WTC11 (cell line): Measurements from ENCODE around the gene MRAS. TPM values are rescaled to one million over a fixed set of nuclear protein-coding genes. Genes with fewer than 3 reads are reported as not detected.

ENCODE experiments used
- ATAC-seq: fragments of 200-7000 bp; cut with Tn5 transposase; 2 replicates; pipeline ENCODE4 v1.10.0; 2021; ENCODE audit warnings: mild to moderate bottlenecking, moderate library complexity
- CTCF ChIA-PET: fragments of 300-600 bp; sonication (Branson Sonifier 250); formaldehyde crosslinking; loops from one replicate; lab custom pipeline; 2021; ENCODE audit warnings: antibody characterized with exemption; lab: Charles Lee
- POLR2A ChIA-PET: fragments of 350-600 bp; sonication (Branson Sonifier 250); formaldehyde crosslinking; loops from one replicate; lab custom pipeline; 2021; ENCODE audit warnings: antibody characterized with exemption; lab: Charles Lee
- DNase-seq: peaks from one replicate; pipeline ENCODE4 v3.0.0; 2021; ENCODE audit warnings: low spot score
- H3K27ac Mint-ChIP-seq: 2 replicates; pipeline ENCODE4 v1.8.0; 2021; ENCODE audit warnings: mixed read lengths
- H3K27me3 Mint-ChIP-seq: 2 replicates; pipeline ENCODE4 v1.8.0; 2021; ENCODE audit warnings: low read depth, mild to moderate bottlenecking, moderate library complexity, mixed read lengths
- H3K36me3 Mint-ChIP-seq: 2 replicates; pipeline ENCODE4 v1.8.0; 2021; ENCODE audit warnings: mixed read lengths
- H3K4me1 Mint-ChIP-seq: 2 replicates; pipeline ENCODE4 v1.8.0; 2022; ENCODE audit warnings: mixed read lengths
- H3K4me3 Mint-ChIP-seq: 2 replicates; pipeline ENCODE4 v1.8.0; 2021; ENCODE audit warnings: mild to moderate bottlenecking, moderate library complexity, mixed read lengths
- H3K9me3 Mint-ChIP-seq: 2 replicates; pipeline ENCODE4 v1.8.0; 2021; ENCODE audit warnings: mixed read lengths
- FOXP1 ChIP-seq: sonication (generic); formaldehyde crosslinking; IDR thresholded peaks from 2 replicates; pipeline ENCODE4 v1.8.0; 2022; ENCODE audit warnings: missing genetic modification reagents, mild to moderate bottlenecking, moderate library complexity, borderline replicate concordance
- GABPB1 ChIP-seq: sonication (generic); formaldehyde crosslinking; IDR thresholded peaks from 2 replicates; pipeline ENCODE4 v1.8.1; 2023; ENCODE audit warnings: mild to moderate bottlenecking, missing genetic modification reagents
- SMAD3 ChIP-seq: sonication (generic); formaldehyde crosslinking; IDR thresholded peaks from 2 replicates; pipeline ENCODE4 v1.8.0; 2022; ENCODE audit warnings: missing genetic modification reagents, mild to moderate bottlenecking, borderline replicate concordance
- SMAD4 ChIP-seq: sonication (generic); formaldehyde crosslinking; IDR thresholded peaks from 2 replicates; pipeline ENCODE4 v1.8.0; 2022; ENCODE audit warnings: mild to moderate bottlenecking, missing genetic modification reagents
- SOX15 ChIP-seq: fragments of 250-450 bp; sonication (Bioruptor Pico); IDR thresholded peaks from 2 replicates; pipeline ENCODE4 v1.9.0; 2021; ENCODE audit warnings: mild to moderate bottlenecking
- TEAD1 ChIP-seq: sonication (generic); formaldehyde crosslinking; IDR thresholded peaks from 2 replicates; pipeline ENCODE4 v1.8.0; 2022; ENCODE audit warnings: mild to moderate bottlenecking, missing genetic modification reagents
- ZNF416 ChIP-seq: fragments of 250-450 bp; sonication (Bioruptor Pico); IDR thresholded peaks from 2 replicates; pipeline ENCODE4 v1.9.0; 2021; ENCODE audit warnings: mild to moderate bottlenecking, inconsistent platforms
- ZNF423 ChIP-seq: fragments of 250-450 bp; sonication (Bioruptor Pico); IDR thresholded peaks from 2 replicates; pipeline ENCODE4 v2.1.2; 2022; ENCODE audit warnings: mild to moderate bottlenecking, moderate library complexity
- total RNA-seq: library from RNA; stranded (reverse); gene quantifications from 3 replicates; pipeline ENCODE4 v1.2.3, GENCODE V29; 2021
- TF ChIP-seq, protein P1 (sequence below): sonication (generic); formaldehyde crosslinking; IDR thresholded peaks from 2 replicates; pipeline ENCODE4 v1.8.1; 2023; ENCODE audit warnings: mild to moderate bottlenecking, missing genetic modification reagents
- TF ChIP-seq, protein P2 (sequence below): fragments of 250-450 bp; sonication (Bioruptor Pico); IDR thresholded peaks from 2 replicates; pipeline ENCODE4 v1.8.0; 2021; ENCODE audit warnings: mild to moderate bottlenecking
- TF ChIP-seq, protein P3 (sequence below): sonication (generic); formaldehyde crosslinking; IDR thresholded peaks from 2 replicates; pipeline ENCODE4 v1.8.0; 2023; ENCODE audit warnings: mild to moderate bottlenecking, missing genetic modification reagents
- TF ChIP-seq, protein P4 (sequence below): sonication (generic); formaldehyde crosslinking; IDR thresholded peaks from 2 replicates; pipeline ENCODE4 v1.8.1; 2023; ENCODE audit warnings: mild to moderate bottlenecking, missing genetic modification reagents, moderate library complexity
- TF ChIP-seq, protein P5 (sequence below): sonication (generic); formaldehyde crosslinking; IDR thresholded peaks from 2 replicates; pipeline ENCODE4 v1.8.1; 2022; ENCODE audit warnings: mild to moderate bottlenecking, missing genetic modification reagents, moderate library complexity, borderline replicate concordance
- TF ChIP-seq, protein P6 (sequence below): sonication (generic); formaldehyde crosslinking; IDR thresholded peaks from 2 replicates; pipeline ENCODE4 v1.8.1; 2022; ENCODE audit warnings: low read depth, missing genetic modification reagents, borderline replicate concordance
- TF ChIP-seq, protein P7 (sequence below): fragments of 250-450 bp; sonication (Bioruptor Pico); IDR thresholded peaks from 2 replicates; pipeline ENCODE4 v2.1.2; 2022; ENCODE audit warnings: mild to moderate bottlenecking, moderate library complexity
- TF ChIP-seq, protein P8 (sequence below): sonication (generic); formaldehyde crosslinking; IDR thresholded peaks from 2 replicates; pipeline ENCODE4 v1.8.0; 2022; ENCODE audit warnings: mild to moderate bottlenecking, missing genetic modification reagents
- TF ChIP-seq, protein P9 (sequence below): sonication (generic); formaldehyde crosslinking; IDR thresholded peaks from 2 replicates; pipeline ENCODE4 v1.8.1; 2023; ENCODE audit warnings: mild to moderate bottlenecking, missing genetic modification reagents, borderline replicate concordance

MRAS gene
- total RNA-seq, 1 experiment from 2014 or later = 14.8 TPM

DNA sequence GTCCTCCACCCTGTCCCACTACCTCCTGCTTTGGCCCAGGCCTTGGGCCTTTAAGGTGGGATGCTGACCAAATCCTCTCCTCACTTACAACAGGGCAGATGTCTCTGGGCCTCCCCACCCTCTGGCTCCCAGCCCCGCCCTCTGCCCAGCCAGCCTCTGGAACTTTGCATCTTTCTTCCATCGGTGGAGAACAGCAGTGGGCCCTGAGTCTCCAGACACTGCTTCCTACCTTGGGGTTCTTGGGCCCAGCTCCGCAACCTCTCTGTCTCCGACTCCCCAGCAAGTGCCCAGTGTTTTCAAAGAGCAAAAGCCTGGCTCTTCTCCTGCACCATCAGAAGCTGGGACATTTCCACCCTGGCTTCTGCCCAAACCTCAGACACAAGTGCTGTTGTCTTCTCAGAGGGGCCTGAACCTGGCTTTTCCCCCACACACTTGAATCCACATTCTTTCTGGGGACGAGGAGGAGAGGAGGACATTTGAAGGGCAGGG, 33.1 kb downstream of the MRAS start (continued):
- TF ChIP-seq, protein P1, sequence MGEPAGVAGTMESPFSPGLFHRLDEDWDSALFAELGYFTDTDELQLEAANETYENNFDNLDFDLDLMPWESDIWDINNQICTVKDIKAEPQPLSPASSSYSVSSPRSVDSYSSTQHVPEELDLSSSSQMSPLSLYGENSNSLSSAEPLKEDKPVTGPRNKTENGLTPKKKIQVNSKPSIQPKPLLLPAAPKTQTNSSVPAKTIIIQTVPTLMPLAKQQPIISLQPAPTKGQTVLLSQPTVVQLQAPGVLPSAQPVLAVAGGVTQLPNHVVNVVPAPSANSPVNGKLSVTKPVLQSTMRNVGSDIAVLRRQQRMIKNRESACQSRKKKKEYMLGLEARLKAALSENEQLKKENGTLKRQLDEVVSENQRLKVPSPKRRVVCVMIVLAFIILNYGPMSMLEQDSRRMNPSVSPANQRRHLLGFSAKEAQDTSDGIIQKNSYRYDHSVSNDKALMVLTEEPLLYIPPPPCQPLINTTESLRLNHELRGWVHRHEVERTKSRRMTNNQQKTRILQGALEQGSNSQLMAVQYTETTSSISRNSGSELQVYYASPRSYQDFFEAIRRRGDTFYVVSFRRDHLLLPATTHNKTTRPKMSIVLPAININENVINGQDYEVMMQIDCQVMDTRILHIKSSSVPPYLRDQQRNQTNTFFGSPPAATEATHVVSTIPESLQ (CRISPR knock-in tag) = no peak
- TF ChIP-seq GABPB1 (CRISPR knock-in tag) = no peak
- TF ChIP-seq SMAD4 = no peak
- TF ChIP-seq, protein P2, sequence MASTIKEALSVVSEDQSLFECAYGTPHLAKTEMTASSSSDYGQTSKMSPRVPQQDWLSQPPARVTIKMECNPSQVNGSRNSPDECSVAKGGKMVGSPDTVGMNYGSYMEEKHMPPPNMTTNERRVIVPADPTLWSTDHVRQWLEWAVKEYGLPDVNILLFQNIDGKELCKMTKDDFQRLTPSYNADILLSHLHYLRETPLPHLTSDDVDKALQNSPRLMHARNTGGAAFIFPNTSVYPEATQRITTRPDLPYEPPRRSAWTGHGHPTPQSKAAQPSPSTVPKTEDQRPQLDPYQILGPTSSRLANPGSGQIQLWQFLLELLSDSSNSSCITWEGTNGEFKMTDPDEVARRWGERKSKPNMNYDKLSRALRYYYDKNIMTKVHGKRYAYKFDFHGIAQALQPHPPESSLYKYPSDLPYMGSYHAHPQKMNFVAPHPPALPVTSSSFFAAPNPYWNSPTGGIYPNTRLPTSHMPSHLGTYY = no peak
- TF ChIP-seq TEAD1 (CRISPR knock-in tag) = no peak
- TF ChIP-seq SMAD3 = no peak
- TF ChIP-seq, protein P3, sequence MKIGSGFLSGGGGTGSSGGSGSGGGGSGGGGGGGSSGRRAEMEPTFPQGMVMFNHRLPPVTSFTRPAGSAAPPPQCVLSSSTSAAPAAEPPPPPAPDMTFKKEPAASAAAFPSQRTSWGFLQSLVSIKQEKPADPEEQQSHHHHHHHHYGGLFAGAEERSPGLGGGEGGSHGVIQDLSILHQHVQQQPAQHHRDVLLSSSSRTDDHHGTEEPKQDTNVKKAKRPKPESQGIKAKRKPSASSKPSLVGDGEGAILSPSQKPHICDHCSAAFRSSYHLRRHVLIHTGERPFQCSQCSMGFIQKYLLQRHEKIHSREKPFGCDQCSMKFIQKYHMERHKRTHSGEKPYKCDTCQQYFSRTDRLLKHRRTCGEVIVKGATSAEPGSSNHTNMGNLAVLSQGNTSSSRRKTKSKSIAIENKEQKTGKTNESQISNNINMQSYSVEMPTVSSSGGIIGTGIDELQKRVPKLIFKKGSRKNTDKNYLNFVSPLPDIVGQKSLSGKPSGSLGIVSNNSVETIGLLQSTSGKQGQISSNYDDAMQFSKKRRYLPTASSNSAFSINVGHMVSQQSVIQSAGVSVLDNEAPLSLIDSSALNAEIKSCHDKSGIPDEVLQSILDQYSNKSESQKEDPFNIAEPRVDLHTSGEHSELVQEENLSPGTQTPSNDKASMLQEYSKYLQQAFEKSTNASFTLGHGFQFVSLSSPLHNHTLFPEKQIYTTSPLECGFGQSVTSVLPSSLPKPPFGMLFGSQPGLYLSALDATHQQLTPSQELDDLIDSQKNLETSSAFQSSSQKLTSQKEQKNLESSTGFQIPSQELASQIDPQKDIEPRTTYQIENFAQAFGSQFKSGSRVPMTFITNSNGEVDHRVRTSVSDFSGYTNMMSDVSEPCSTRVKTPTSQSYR = no peak
- no peak for TF ChIP-seq ZNF423 (CRISPR knock-in tag)

DNA sequence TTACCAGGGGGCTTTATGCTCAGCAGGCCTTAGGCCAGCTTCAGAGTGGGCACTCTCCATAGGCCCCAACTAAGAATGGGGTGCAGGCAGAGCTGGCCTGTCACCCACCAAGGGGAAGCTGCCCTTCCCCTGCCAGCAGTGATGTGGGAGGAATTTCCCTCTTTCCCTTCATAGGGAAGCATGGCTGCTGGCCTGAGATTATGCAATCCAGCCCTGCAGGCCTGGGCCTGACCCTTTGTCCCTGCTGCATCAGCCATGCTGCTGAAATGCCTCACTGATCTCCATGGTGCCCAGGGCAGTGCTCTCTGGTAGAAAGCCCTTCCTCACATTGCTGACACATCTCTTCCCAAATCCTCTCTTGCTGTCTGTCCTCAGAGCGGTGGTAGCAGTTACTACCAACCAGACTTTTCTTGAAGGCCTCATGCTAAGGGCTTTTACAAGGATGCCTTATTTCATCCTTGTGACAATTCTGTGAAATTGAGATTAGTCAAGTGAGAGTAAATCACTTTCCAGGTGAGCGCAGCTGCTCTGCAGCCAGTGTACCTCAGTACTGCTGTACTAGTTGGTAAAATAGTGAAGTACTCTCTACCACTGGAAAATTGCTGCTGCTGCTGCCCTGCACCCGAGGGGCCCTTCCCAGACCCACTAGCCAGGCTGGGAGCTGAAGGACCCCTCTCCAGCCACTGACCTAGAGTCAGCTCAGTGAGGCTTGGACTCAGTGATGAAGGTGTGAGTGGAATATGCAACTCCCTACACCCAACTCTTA, 33.8 kb downstream of the MRAS start:
- peak; percentile 21; the same call in 1 of the 2 replicates for ATAC-seq
- Mint-ChIP-seq H3K4me1 (peaks cover 6% of the 10 kb centered on the region), H3K27me3 (no peaks in the 10 kb centered on the region; the same call in 1 of the 2 replicates), H3K4me3 (no peak overlapping the region), H3K9me3 (no peaks in the 10 kb centered on the region), H3K36me3 (no peaks in the 10 kb centered on the region), H3K27ac (peak overlapping the region; percentile 34; the same call in 1 of the 2 replicates)
- ChIA-PET POLR2A (no interaction called here), CTCF (no interaction called here)
- no peak for DNase-seq
- TF ChIP-seq, protein P4, sequence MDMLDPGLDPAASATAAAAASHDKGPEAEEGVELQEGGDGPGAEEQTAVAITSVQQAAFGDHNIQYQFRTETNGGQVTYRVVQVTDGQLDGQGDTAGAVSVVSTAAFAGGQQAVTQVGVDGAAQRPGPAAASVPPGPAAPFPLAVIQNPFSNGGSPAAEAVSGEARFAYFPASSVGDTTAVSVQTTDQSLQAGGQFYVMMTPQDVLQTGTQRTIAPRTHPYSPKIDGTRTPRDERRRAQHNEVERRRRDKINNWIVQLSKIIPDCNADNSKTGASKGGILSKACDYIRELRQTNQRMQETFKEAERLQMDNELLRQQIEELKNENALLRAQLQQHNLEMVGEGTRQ (CRISPR knock-in tag) = no peak
- no peak for TF ChIP-seq ZNF416 (CRISPR knock-in tag)
- TF ChIP-seq, protein P5, sequence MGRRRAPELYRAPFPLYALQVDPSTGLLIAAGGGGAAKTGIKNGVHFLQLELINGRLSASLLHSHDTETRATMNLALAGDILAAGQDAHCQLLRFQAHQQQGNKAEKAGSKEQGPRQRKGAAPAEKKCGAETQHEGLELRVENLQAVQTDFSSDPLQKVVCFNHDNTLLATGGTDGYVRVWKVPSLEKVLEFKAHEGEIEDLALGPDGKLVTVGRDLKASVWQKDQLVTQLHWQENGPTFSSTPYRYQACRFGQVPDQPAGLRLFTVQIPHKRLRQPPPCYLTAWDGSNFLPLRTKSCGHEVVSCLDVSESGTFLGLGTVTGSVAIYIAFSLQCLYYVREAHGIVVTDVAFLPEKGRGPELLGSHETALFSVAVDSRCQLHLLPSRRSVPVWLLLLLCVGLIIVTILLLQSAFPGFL (CRISPR knock-in tag) = no peak
- TF ChIP-seq, protein P6, sequence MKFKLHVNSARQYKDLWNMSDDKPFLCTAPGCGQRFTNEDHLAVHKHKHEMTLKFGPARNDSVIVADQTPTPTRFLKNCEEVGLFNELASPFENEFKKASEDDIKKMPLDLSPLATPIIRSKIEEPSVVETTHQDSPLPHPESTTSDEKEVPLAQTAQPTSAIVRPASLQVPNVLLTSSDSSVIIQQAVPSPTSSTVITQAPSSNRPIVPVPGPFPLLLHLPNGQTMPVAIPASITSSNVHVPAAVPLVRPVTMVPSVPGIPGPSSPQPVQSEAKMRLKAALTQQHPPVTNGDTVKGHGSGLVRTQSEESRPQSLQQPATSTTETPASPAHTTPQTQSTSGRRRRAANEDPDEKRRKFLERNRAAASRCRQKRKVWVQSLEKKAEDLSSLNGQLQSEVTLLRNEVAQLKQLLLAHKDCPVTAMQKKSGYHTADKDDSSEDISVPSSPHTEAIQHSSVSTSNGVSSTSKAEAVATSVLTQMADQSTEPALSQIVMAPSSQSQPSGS (CRISPR knock-in tag) = no peak
- TF ChIP-seq FOXP1 (CRISPR knock-in tag) = no peak
- TF ChIP-seq, protein P7, sequence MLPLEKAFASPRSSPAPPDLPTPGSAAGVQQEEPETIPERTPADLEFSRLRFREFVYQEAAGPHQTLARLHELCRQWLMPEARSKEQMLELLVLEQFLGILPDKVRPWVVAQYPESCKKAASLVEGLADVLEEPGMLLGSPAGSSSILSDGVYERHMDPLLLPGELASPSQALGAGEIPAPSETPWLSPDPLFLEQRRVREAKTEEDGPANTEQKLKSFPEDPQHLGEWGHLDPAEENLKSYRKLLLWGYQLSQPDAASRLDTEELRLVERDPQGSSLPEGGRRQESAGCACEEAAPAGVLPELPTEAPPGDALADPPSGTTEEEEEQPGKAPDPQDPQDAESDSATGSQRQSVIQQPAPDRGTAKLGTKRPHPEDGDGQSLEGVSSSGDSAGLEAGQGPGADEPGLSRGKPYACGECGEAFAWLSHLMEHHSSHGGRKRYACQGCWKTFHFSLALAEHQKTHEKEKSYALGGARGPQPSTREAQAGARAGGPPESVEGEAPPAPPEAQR (CRISPR knock-in tag) = no peak
- no peak for TF ChIP-seq SOX15 (CRISPR knock-in tag)
- TF ChIP-seq, protein P8, sequence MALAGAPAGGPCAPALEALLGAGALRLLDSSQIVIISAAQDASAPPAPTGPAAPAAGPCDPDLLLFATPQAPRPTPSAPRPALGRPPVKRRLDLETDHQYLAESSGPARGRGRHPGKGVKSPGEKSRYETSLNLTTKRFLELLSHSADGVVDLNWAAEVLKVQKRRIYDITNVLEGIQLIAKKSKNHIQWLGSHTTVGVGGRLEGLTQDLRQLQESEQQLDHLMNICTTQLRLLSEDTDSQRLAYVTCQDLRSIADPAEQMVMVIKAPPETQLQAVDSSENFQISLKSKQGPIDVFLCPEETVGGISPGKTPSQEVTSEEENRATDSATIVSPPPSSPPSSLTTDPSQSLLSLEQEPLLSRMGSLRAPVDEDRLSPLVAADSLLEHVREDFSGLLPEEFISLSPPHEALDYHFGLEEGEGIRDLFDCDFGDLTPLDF (CRISPR knock-in tag) = no peak
- TF ChIP-seq, protein P9, sequence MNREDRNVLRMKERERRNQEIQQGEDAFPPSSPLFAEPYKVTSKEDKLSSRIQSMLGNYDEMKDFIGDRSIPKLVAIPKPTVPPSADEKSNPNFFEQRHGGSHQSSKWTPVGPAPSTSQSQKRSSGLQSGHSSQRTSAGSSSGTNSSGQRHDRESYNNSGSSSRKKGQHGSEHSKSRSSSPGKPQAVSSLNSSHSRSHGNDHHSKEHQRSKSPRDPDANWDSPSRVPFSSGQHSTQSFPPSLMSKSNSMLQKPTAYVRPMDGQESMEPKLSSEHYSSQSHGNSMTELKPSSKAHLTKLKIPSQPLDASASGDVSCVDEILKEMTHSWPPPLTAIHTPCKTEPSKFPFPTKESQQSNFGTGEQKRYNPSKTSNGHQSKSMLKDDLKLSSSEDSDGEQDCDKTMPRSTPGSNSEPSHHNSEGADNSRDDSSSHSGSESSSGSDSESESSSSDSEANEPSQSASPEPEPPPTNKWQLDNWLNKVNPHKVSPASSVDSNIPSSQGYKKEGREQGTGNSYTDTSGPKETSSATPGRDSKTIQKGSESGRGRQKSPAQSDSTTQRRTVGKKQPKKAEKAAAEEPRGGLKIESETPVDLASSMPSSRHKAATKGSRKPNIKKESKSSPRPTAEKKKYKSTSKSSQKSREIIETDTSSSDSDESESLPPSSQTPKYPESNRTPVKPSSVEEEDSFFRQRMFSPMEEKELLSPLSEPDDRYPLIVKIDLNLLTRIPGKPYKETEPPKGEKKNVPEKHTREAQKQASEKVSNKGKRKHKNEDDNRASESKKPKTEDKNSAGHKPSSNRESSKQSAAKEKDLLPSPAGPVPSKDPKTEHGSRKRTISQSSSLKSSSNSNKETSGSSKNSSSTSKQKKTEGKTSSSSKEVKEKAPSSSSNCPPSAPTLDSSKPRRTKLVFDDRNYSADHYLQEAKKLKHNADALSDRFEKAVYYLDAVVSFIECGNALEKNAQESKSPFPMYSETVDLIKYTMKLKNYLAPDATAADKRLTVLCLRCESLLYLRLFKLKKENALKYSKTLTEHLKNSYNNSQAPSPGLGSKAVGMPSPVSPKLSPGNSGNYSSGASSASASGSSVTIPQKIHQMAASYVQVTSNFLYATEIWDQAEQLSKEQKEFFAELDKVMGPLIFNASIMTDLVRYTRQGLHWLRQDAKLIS = no peak
